ENCODE measurements around the gene ASCL4. TPM values are rescaled to one million over a fixed set of nuclear protein-coding genes. Genes with fewer than 3 reads are reported as not detected.

Gene ASCL4
- total and polyA plus RNA-seq, 9 of the 15 experiments (the other 6 are each of a cell fraction or from before 2014, with no cell fraction given) = not detected

- H3K9ac ChIP-seq (ENCODE audit: insufficient read depth in 1 of 2, low read depth in 2 of 2, low read length in 2 of 2) = no peak overlapping the region
- TF ChIP-seq, protein P1, sequence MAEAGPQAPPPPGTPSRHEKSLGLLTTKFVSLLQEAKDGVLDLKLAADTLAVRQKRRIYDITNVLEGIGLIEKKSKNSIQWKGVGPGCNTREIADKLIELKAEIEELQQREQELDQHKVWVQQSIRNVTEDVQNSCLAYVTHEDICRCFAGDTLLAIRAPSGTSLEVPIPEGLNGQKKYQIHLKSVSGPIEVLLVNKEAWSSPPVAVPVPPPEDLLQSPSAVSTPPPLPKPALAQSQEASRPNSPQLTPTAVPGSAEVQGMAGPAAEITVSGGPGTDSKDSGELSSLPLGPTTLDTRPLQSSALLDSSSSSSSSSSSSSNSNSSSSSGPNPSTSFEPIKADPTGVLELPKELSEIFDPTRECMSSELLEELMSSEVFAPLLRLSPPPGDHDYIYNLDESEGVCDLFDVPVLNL (CRISPR knock-in tag; IDR thresholded peaks at IDR 0.05; ENCODE audit: low read depth) = no peak
- 0 out of 2 replicates have a peak, but pooled peaks have one; percentile 6 for TF ChIP-seq SUPT5H (IDR thresholded peaks at IDR 0.05)
- H4K20me1 ChIP-seq (replicated peaks; ENCODE audit: control insufficient read depth, insufficient read depth, low read length) = 0 out of 2 replicates have a peak, but pooled peaks cover 4% of the 10 kb centered on the region
- H3K79me2 ChIP-seq (ENCODE audit: control insufficient read depth, insufficient read depth, low read length) = peaks cover 8% of the 10 kb centered on the region; the same call in 2 of the 3 replicates
- in situ Hi-C loops (cut with MboI) = no loop called here
- H3K36me3 ChIP-seq (ENCODE audit: control insufficient read depth, insufficient read depth, low read length) = peaks cover 91% of the 10 kb centered on the region
- DNase-seq (ENCODE audit: extremely low read depth in 1 of 4, low spot score in 3 of 4) (no peak), FAIRE-seq (peak; percentile 23), ATAC-seq (peak; percentile 33)
- H3K4me1 ChIP-seq (replicated peaks in 1 of 2; ENCODE audit: control insufficient read depth in 2 of 2, insufficient read depth in 2 of 2, low read length in 2 of 2) = no peaks in the 10 kb centered on the region
- WGBS (ENCODE audit: insufficient coverage, low coverage, missing lambda C conversion rate) = 100% methylated on average over 1 of the region's 1 CpG
- POLR2A ChIA-PET = interaction anchor here (1.4 to 3.3 kb wide), 2 partner anchors 10 to 12 kb away, joined by 6 to 10 read pairs; no protein-coding TSS in a partner anchor
- H3K9me1 ChIP-seq (ENCODE audit: control insufficient read depth, insufficient read depth, low read length) = no peaks in the 10 kb centered on the region
- no TSS peak for BruUV-seq (replicated peaks)
- H3K9me3 ChIP-seq (replicated peaks; ENCODE audit: control insufficient read depth, insufficient read depth, low read depth, low read length) = no peaks in the 10 kb centered on the region
- no peak overlapping the region for H2AFZ ChIP-seq (ENCODE audit: low read depth, low read length)
- CTCF ChIA-PET (ENCODE audit: low intra/inter-chr PET ratio) = no interaction called here
- no peaks in the 10 kb centered on the region for H3K27me3 ChIP-seq (ENCODE audit: control insufficient read depth in 2 of 2, insufficient read depth in 2 of 2, low read length in 2 of 2)
- intact Hi-C loops (cut with micrococcal nuclease) = no loop called here
- H3K4me3 ChIP-seq = no peak overlapping the region
- no peak overlapping the region for H3K27ac ChIP-seq (ENCODE audit: extremely low read depth, low read depth, low read length)
- H3K4me2 ChIP-seq (ENCODE audit: insufficient read depth, low read length) = no peak overlapping the region
These were observed 25.4 kb upstream of the ASCL4 start for GRCh38 chr12:107749083-107749482.

DNA sequence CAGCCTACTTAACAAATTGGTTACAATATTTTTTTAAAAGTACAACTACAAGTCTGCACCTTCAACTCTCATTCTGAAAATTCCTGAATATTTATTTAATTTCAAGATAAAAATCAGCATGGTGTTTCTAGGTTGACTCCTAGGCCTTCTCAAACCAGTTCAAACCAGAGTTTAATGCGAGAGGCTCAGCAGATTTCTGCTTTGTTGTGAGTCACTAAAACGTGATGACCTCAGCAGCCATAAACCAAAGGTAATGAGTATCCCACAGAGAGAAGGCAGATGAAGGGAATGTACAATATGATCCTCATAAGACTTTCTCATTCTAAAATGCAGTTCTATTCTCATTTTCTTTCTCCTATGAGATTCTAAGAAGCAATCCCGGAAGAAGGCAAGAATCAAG is 15.1 kb upstream of the ASCL4 start:
- peak; percentile 47 to 71 (median 56) for DNase-seq (ENCODE audit: extremely low read depth in 1 of 4, low spot score in 3 of 4)
- TF ChIP-seq HBP1 (CRISPR knock-in tag; IDR thresholded peaks at IDR 0.05) (no peak), PML (IDR thresholded peaks at IDR 0.05; ENCODE audit: low read length) (peak; percentile 32; the same call in 1 of the 2 replicates), LEF1 (IDR thresholded peaks at IDR 0.05) (peak; percentile 77), GMEB1 (CRISPR knock-in tag; IDR thresholded peaks at IDR 0.05) (peak; percentile 33; the same call in 1 of the 2 replicates), ZNF316 (IDR thresholded peaks at IDR 0.05) (peak; percentile 76), ZSCAN29 (IDR thresholded peaks at IDR 0.05) (no peak)
- TF ChIP-seq, protein P2, sequence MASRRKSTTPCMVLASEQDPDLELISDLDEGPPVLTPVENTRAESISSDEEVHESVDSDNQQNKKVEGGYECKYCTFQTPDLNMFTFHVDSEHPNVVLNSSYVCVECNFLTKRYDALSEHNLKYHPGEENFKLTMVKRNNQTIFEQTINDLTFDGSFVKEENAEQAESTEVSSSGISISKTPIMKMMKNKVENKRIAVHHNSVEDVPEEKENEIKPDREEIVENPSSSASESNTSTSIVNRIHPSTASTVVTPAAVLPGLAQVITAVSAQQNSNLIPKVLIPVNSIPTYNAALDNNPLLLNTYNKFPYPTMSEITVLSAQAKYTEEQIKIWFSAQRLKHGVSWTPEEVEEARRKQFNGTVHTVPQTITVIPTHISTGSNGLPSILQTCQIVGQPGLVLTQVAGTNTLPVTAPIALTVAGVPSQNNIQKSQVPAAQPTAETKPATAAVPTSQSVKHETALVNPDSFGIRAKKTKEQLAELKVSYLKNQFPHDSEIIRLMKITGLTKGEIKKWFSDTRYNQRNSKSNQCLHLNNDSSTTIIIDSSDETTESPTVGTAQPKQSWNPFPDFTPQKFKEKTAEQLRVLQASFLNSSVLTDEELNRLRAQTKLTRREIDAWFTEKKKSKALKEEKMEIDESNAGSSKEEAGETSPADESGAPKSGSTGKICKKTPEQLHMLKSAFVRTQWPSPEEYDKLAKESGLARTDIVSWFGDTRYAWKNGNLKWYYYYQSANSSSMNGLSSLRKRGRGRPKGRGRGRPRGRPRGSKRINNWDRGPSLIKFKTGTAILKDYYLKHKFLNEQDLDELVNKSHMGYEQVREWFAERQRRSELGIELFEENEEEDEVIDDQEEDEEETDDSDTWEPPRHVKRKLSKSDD (conservative IDR thresholded peaks at IDR 0.05; ENCODE audit: low read length) = no peak

More for the DNA sequence above, 15.1 kb upstream of the ASCL4 start:
- Histone ChIP-seq H3K36me3 (ENCODE audit: control insufficient read depth, insufficient read depth, low read length) (peaks cover 45% of the 10 kb centered on the region), H3K27me3 (ENCODE audit: control insufficient read depth in 2 of 2, insufficient read depth in 2 of 2, low read length in 2 of 2) (0 out of 5 replicates have a peak, but pooled peaks cover 0 to under 1% of the 10 kb centered on the region in 2 experiments), H3K9me1 (ENCODE audit: control insufficient read depth, insufficient read depth, low read length) (no peaks in the 10 kb centered on the region), H4K20me1 (replicated peaks; ENCODE audit: control insufficient read depth, insufficient read depth, low read length) (no peaks in the 10 kb centered on the region), H3K79me2 (ENCODE audit: control insufficient read depth, insufficient read depth, low read length) (peaks cover 32% of the 10 kb centered on the region), H3K4me3 (peak overlapping the region; percentile 82), H3K4me1 (replicated peaks in 1 of 2; ENCODE audit: control insufficient read depth in 2 of 2, insufficient read depth in 2 of 2, low read length in 2 of 2) (peaks cover 9 to 13% of the 10 kb centered on the region in 2 experiments; a peak in 4 of 5 replicates), H3K4me2 (ENCODE audit: insufficient read depth, low read length) (peak overlapping the region; percentile 95), H3K9ac (ENCODE audit: insufficient read depth in 1 of 2, low read depth in 2 of 2, low read length in 2 of 2) (peak overlapping the region; percentile 74 to 79; a peak in 3 of 4 replicates), H3K27ac (ENCODE audit: extremely low read depth, low read depth, low read length) (peak overlapping the region; percentile 52; the same call in 2 of the 3 replicates), H2AFZ (ENCODE audit: low read depth, low read length) (0 out of 2 replicates have a peak overlapping the region, but pooled peaks have one; percentile 6), H3K9me3 (replicated peaks; ENCODE audit: control insufficient read depth, insufficient read depth, low read depth, low read length) (no peaks in the 10 kb centered on the region)
- FAIRE-seq (peak; percentile 83), ATAC-seq (peak; percentile 76)
- ChIA-PET POLR2A (interaction anchor here (0.9 to 2.0 kb wide), 2 partner anchors 11 to 77 kb away, joined by 3 to 10 read pairs; no protein-coding TSS in a partner anchor), CTCF (ENCODE audit: low intra/inter-chr PET ratio) (no interaction called here)
- in situ Hi-C loops (cut with MboI) = no loop called here
- 0% methylated on average over 3 of the region's 3 CpGs for WGBS (ENCODE audit: insufficient coverage, low coverage, missing lambda C conversion rate)
- intact Hi-C loops (cut with micrococcal nuclease) = no loop called here
- BruUV-seq (replicated peaks) = no TSS peak

Data from K562 (cell line).